H1 (cell line): ENCODE results near the gene ARPC4. TPM values are rescaled to one million over a fixed set of nuclear protein-coding genes. Genes with fewer than 3 reads are reported as not detected.

Experiments
- BCL11A ChIP-seq, 2 experiments: IDR thresholded peaks; one replicate each; pipeline ENCODE4 v1.6.1; 2011; ENCODE audit warnings: low read depth in 2 of 2, low read length in 2 of 2, mild to moderate bottlenecking in 2 of 2
- CBX8 ChIP-seq: fragments of 300-800, 300-1000 bp; sonication (generic); IDR thresholded peaks from 2 replicates; pipeline ENCODE4 v1.7.1; 2016; ENCODE audit warnings: low read depth, low read length, borderline replicate concordance
- CEBPB ChIP-seq: IDR thresholded peaks from 2 replicates; pipeline ENCODE4 v1.6.1; 2012; ENCODE audit warnings: low read depth, low read length
- CHD1 ChIP-seq: IDR thresholded peaks from 2 replicates; pipeline ENCODE4 v1.6.1; 2012; ENCODE audit warnings: low read depth, low read length, improper control_type of control experiment
- CHD2 ChIP-seq: IDR thresholded peaks from 2 replicates; pipeline ENCODE4 v1.6.1; 2012; ENCODE audit warnings: low read length, improper control_type of control experiment
- CTBP2 ChIP-seq: IDR thresholded peaks from 2 replicates; pipeline ENCODE4 v1.7.0; 2011; ENCODE audit warnings: borderline replicate concordance, mild to moderate bottlenecking, moderate library complexity, mixed read lengths, low read length; ENCODE audit not compliant: insufficient read depth, insufficient read length
- EZH2 ChIP-seq: fragments of 200-600 bp; sonication (generic); IDR thresholded peaks from 2 replicates; pipeline ENCODE4 v1.7.1; 2012; ENCODE audit warnings: low read depth, mild to moderate bottlenecking, moderate library complexity, low read length, inconsistent platforms; ENCODE audit not compliant: severe bottlenecking
- FOSL1 ChIP-seq: IDR thresholded peaks from 2 replicates; pipeline ENCODE4 v1.6.1; 2011; ENCODE audit warnings: mild to moderate bottlenecking, low read depth, low read length, moderate library complexity; ENCODE audit not compliant: insufficient read depth
- GTF2F1 ChIP-seq: IDR thresholded peaks from 2 replicates; pipeline ENCODE4 v1.6.1; 2012; ENCODE audit warnings: low read depth, low read length, improper control_type of control experiment, borderline replicate concordance
- HDAC2 ChIP-seq, 2 experiments: fragments of 300-600 bp in 1 of 2; sonication (generic) in 1 of 2; IDR thresholded peaks; 2 replicates each; pipeline ENCODE4 v1.6.1; 2011 to 2012; ENCODE audit warnings: low read depth in 2 of 2, low read length in 2 of 2, mild to moderate bottlenecking in 2 of 2, moderate library complexity in 2 of 2, borderline replicate concordance in 1 of 2, inconsistent platforms in 1 of 2
- KDM4A ChIP-seq: IDR thresholded peaks from one replicate; pipeline ENCODE4 v1.7.1; 2012; ENCODE audit warnings: low read depth, mild to moderate bottlenecking, moderate library complexity, low read length, inconsistent platforms; ENCODE audit not compliant: severe bottlenecking
- KDM5A ChIP-seq: fragments of 200-600 bp; IDR thresholded peaks from 2 replicates; pipeline ENCODE4 v1.7.1; 2012; ENCODE audit warnings: mild to moderate bottlenecking, low read length, inconsistent platforms, mixed read lengths
- POLR2AphosphoS5 ChIP-seq: IDR thresholded peaks from 2 replicates; pipeline ENCODE4 v1.6.1; 2011; ENCODE audit warnings: low read depth, low read length
- POU5F1 ChIP-seq: IDR thresholded peaks from 2 replicates; pipeline ENCODE4 v1.6.1; 2011; ENCODE audit warnings: low read depth, mild to moderate bottlenecking, low read length, moderate library complexity
- RNF2 ChIP-seq: fragments of 200-900, 300-1000 bp; sonication (generic); IDR thresholded peaks from 2 replicates; pipeline ENCODE4 v1.7.1; 2016; ENCODE audit warnings: borderline replicate concordance, low read depth, mild to moderate bottlenecking, antibody characterized with exemption, low read length; ENCODE audit not compliant: poor library complexity, severe bottlenecking; ENCODE audit errors: missing control alignments
- SIN3A ChIP-seq, 2 experiments: IDR thresholded peaks in 1 of 2; conservative IDR thresholded peaks in 1 of 2; 2 replicates each; pipeline ENCODE4 v1.6.1; 2011 to 2012; ENCODE audit warnings: low read length in 2 of 2, improper control_type of control experiment in 1 of 2, low read depth in 1 of 2, mild to moderate bottlenecking in 1 of 2
- SUZ12 ChIP-seq: fragments of 200-600 bp; sonication (generic); IDR thresholded peaks from 2 replicates; pipeline ENCODE4 v1.6.1; 2012; ENCODE audit warnings: mild to moderate bottlenecking, inconsistent platforms, low read length, moderate library complexity, mixed read lengths
- TCF12 ChIP-seq: IDR thresholded peaks from 2 replicates; pipeline ENCODE4 v1.6.1; 2011; ENCODE audit warnings: low read depth, mild to moderate bottlenecking, low read length
- polyA plus RNA-seq, 7 experiments: library from polyadenylated mRNA; depleted of rRNA in 3 of 7; stranded (reverse) in 5 of 7; unstranded in 2 of 7; fragments of >200 nt in 5 of 7; fragments of 200-250 nt in 2 of 7; gene quantifications; 1 replicate in 5 of 7; 2 replicates in 1 of 7; 4 replicates in 1 of 7; pipeline versions ENCODE4 v1.2.1 to v1.2.3, GENCODE V29; 2011 to 2013; ENCODE audit warnings: missing spikeins in 2 of 7, mixed read lengths in 2 of 7
- total RNA-seq: library from RNA; stranded (reverse); fragmentation: NEBNext Ultra II Directional; extraction: Animal tissue kit (Norgen Biotek cat#: 25700); gene quantifications from 2 replicates; pipeline ENCODE4 v1.2.1, GENCODE V29; 2021
- TF ChIP-seq, protein P1 (sequence below), 3 experiments: IDR thresholded peaks; 1 replicate in 2 of 3; 2 replicates in 1 of 3; pipeline versions ENCODE4 v1.5.1 to v1.6.1; 2011; ENCODE audit warnings: low read length in 3 of 3, mild to moderate bottlenecking in 3 of 3, inconsistent platforms in 2 of 3, low read depth in 1 of 3, moderate library complexity in 1 of 3; ENCODE audit not compliant: insufficient read depth in 1 of 3; ENCODE audit errors: control extremely low read depth in 1 of 3
- TF ChIP-seq, protein P2 (sequence below): IDR thresholded peaks from 2 replicates; pipeline ENCODE4 v1.6.1; 2012; ENCODE audit warnings: inconsistent platforms

ARPC4 gene
- total and polyA plus RNA-seq, 2 of the 8 experiments (the other 6 are each of a cell fraction or from before 2014, with no cell fraction given) = 138 to 154 TPM

DNA sequence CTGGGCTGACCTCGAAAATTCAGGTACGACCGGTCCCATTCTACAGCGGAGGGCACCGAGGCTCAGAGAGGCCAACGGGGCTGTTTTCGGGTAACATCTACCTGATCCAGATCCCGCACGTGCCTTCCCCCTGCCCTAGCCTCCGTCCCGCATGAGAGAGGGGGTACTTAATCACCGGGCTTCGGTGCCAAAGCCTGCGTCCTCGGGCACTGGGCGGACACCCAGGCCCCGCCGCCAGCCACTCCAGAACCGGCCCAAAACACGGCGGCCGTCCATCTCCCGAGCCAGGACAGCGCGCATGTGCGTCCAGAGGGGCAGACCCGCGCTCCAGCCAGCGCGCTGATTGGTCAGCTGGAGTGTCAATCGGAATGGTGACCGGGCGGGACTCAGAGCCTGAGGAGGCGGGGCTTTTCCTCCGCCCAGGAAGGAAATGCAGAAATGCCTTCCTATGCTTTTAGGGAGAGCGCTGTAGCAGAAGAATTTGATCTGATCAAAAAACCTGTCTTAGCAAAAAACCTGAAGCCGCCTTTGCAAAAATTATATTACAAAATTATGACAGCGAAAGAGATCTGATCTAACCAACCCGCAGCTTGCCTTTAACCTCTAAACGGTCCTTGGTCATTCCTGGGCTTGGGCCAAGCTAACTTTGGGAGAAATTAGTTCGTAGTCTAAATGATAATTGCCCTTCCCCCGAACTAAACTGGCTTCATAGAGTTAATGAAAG lies 51.0 kb downstream of the ARPC4 start, which contains the start of gene RPUSD3 (continued):
- TF ChIP-seq SIN3A (conservative IDR thresholded peaks at IDR 0.05 in 1 of 2, IDR thresholded peaks at IDR 0.05 in 1 of 2; ENCODE audit: low read depth in 1 of 2, low read length in 2 of 2) = peak in 1 of 2 experiments; percentile 54; a peak in 1 of 4 replicates
- TF ChIP-seq POU5F1 = no peak
- no peak for TF ChIP-seq EZH2
- TF ChIP-seq CTBP2 = no peak
- TF ChIP-seq CBX8 = no peak
- no peak for TF ChIP-seq SUZ12
- TF ChIP-seq CEBPB = no peak
- no peak for TF ChIP-seq FOSL1
- peak; percentile 58; the same call in 1 of the 2 replicates for TF ChIP-seq POLR2AphosphoS5
- TF ChIP-seq RNF2 = no peak
- TF ChIP-seq KDM5A = no peak
- TF ChIP-seq KDM4A = peak; percentile 82
- TF ChIP-seq GTF2F1 = no peak
- TF ChIP-seq, protein P1, sequence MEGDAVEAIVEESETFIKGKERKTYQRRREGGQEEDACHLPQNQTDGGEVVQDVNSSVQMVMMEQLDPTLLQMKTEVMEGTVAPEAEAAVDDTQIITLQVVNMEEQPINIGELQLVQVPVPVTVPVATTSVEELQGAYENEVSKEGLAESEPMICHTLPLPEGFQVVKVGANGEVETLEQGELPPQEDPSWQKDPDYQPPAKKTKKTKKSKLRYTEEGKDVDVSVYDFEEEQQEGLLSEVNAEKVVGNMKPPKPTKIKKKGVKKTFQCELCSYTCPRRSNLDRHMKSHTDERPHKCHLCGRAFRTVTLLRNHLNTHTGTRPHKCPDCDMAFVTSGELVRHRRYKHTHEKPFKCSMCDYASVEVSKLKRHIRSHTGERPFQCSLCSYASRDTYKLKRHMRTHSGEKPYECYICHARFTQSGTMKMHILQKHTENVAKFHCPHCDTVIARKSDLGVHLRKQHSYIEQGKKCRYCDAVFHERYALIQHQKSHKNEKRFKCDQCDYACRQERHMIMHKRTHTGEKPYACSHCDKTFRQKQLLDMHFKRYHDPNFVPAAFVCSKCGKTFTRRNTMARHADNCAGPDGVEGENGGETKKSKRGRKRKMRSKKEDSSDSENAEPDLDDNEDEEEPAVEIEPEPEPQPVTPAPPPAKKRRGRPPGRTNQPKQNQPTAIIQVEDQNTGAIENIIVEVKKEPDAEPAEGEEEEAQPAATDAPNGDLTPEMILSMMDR (IDR thresholded peaks at IDR 0.05; ENCODE audit: control extremely low read depth in 1 of 3, insufficient read depth in 1 of 3, low read depth in 1 of 3, low read length in 3 of 3) = no peak
- no peak for TF ChIP-seq CHD1
- no peak for TF ChIP-seq HDAC2 (IDR thresholded peaks at IDR 0.05; ENCODE audit: borderline replicate concordance in 1 of 2, low read depth in 2 of 2, low read length in 2 of 2)
- peak; percentile 89 for TF ChIP-seq CHD2
- no peak for TF ChIP-seq TCF12
- no peak for TF ChIP-seq BCL11A (IDR thresholded peaks at IDR 0.05; ENCODE audit: low read depth in 2 of 2, low read length in 2 of 2)
- TF ChIP-seq, protein P2, sequence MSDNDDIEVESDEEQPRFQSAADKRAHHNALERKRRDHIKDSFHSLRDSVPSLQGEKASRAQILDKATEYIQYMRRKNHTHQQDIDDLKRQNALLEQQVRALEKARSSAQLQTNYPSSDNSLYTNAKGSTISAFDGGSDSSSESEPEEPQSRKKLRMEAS = peak; percentile 89
